ENCODE results near the gene IGFALS.

The IGFALS gene

GRCh38 chr16:1770328-1771187, 22.9 kb downstream of the IGFALS start:
- no peak overlapping the region for H3K4me3 ChIP-seq (ENCODE audit: low read length)
- DNase-seq (ENCODE audit: low read depth, low spot score): no peak

GRCh38 chr16:1769402-1770300, 23.9 kb downstream of the IGFALS start:
- DNase-seq (ENCODE audit: low read depth, low spot score): no peak
- H3K4me3 ChIP-seq (ENCODE audit: low read length): no peak overlapping the region

- H3K4me3 ChIP-seq (ENCODE audit: low read length): no peak overlapping the region
- no peak for DNase-seq (ENCODE audit: low read depth, low spot score)
These were observed 24.6 kb downstream of the IGFALS start for GRCh38 chr16:1768767-1769401.

GRCh38 chr16:1768061-1768766, 25.3 kb downstream of the IGFALS start:
- H3K4me3 ChIP-seq (ENCODE audit: low read length): no peak overlapping the region
- DNase-seq (ENCODE audit: low read depth, low spot score): no peak

GRCh38 chr16:1767116-1767994, 26.1 kb downstream of the IGFALS start:
- no peak for DNase-seq (ENCODE audit: low read depth, low spot score)
- H3K4me3 ChIP-seq (ENCODE audit: low read length): no peak overlapping the region

- no peak overlapping the region for H3K4me3 ChIP-seq (ENCODE audit: low read length)
- DNase-seq (ENCODE audit: low read depth, low spot score): no peak
These were observed 26.8 kb downstream of the IGFALS start for GRCh38 chr16:1766701-1767100.

GRCh38 chr16:1766231-1766630, 27.3 kb downstream of the IGFALS start:
- DNase-seq (ENCODE audit: low read depth, low spot score): no peak
- no peak overlapping the region for H3K4me3 ChIP-seq (ENCODE audit: low read length)

GRCh38 chr16:1765826-1766225, 27.7 kb downstream of the IGFALS start:
- DNase-seq (ENCODE audit: low read depth, low spot score): no peak
- H3K4me3 ChIP-seq (ENCODE audit: low read length): no peak overlapping the region

- no peak for DNase-seq (ENCODE audit: low read depth, low spot score)
- no peak overlapping the region for H3K4me3 ChIP-seq (ENCODE audit: low read length)
These were observed 28.5 kb downstream of the IGFALS start for GRCh38 chr16:1764971-1765370.

- DNase-seq (ENCODE audit: low read depth, low spot score): no peak
These were observed 29.7 kb downstream of the IGFALS start for GRCh38 chr16:1763521-1764511.

GRCh38 chr16:1762879-1763520, 30.5 kb downstream of the IGFALS start:
- DNase-seq (ENCODE audit: low read depth, low spot score): no peak

More at GRCh38 chr16:1763521-1764511, 29.7 kb downstream of the IGFALS start:
- no peak overlapping the region for H3K4me3 ChIP-seq (ENCODE audit: low read length)

GRCh38 chr16:1762196-1762878, 31.2 kb downstream of the IGFALS start:
- DNase-seq (ENCODE audit: low read depth, low spot score): no peak
- no peak overlapping the region for H3K4me3 ChIP-seq (ENCODE audit: low read length)

More at GRCh38 chr16:1762879-1763520, 30.5 kb downstream of the IGFALS start:
- no peak overlapping the region for H3K4me3 ChIP-seq (ENCODE audit: low read length)

GRCh38 chr16:1761751-1762150, 31.8 kb downstream of the IGFALS start:
- DNase-seq (ENCODE audit: low read depth, low spot score): no peak
- no peak overlapping the region for H3K4me3 ChIP-seq (ENCODE audit: low read length)

- DNase-seq (ENCODE audit: low read depth, low spot score): no peak
- no peak overlapping the region for H3K4me3 ChIP-seq (ENCODE audit: low read length)
These were observed 32.6 kb downstream of the IGFALS start for GRCh38 chr16:1760911-1761310.

- no peak overlapping the region for H3K4me3 ChIP-seq (ENCODE audit: low read length)
- no peak for DNase-seq (ENCODE audit: low read depth, low spot score)
These were observed 34.0 kb downstream of the IGFALS start for GRCh38 chr16:1759511-1759910.

GRCh38 chr16:1758923-1759322, 34.6 kb downstream of the IGFALS start:
- no peak overlapping the region for H3K4me3 ChIP-seq (ENCODE audit: low read length)
- no peak for DNase-seq (ENCODE audit: low read depth, low spot score)

Measured in Jurkat, Clone E6-1 (cell line).